T-helper 22 cell (primary cell): ENCODE results near the gene UNC5A.

Experiments
- DNase-seq: peaks from one replicate; pipeline ENCODE4 v3.0.0-alpha.2; 2020; ENCODE audit warnings: low read depth

Gene UNC5A

GRCh38 chr5:176781638-176782570 lies 28.5 kb upstream of the UNC5A start:
- no peak for DNase-seq

- no peak for DNase-seq
These were observed 25.9 kb upstream of the UNC5A start for GRCh38 chr5:176784218-176785165.

- DNase-seq, result no peak
These were observed 24.9 kb upstream of the UNC5A start for GRCh38 chr5:176785184-176786145.

- DNase-seq, result no peak
These were observed 22.7 kb upstream of the UNC5A start for GRCh38 chr5:176787676-176788075.

GRCh38 chr5:176788091-176788490 lies 22.3 kb upstream of the UNC5A start:
- no peak for DNase-seq

GRCh38 chr5:176788941-176789872 lies 21.2 kb upstream of the UNC5A start:
- no peak for DNase-seq

GRCh38 chr5:176789873-176790615 lies 20.3 kb upstream of the UNC5A start:
- no peak for DNase-seq

- no peak for DNase-seq
These were observed 19.4 kb upstream of the UNC5A start for GRCh38 chr5:176790941-176791340.

GRCh38 chr5:176792655-176793342 lies 17.6 kb upstream of the UNC5A start:
- no peak for DNase-seq

- no peak for DNase-seq
These were observed 17.0 kb upstream of the UNC5A start for GRCh38 chr5:176793343-176793699.

- DNase-seq, result no peak
These were observed 16.6 kb upstream of the UNC5A start for GRCh38 chr5:176793736-176794135.

- DNase-seq, result no peak
These were observed 15.8 kb upstream of the UNC5A start for GRCh38 chr5:176794509-176794908.

- no peak for DNase-seq
These were observed 13.9 kb upstream of the UNC5A start for GRCh38 chr5:176796411-176796810.

- DNase-seq, result no peak
These were observed 13.4 kb upstream of the UNC5A start for GRCh38 chr5:176796970-176797369.

- no peak for DNase-seq
These were observed 12.8 kb upstream of the UNC5A start for GRCh38 chr5:176797456-176798050.

GRCh38 chr5:176798086-176798876 lies 12.1 kb upstream of the UNC5A start:
- no peak for DNase-seq

GRCh38 chr5:176798949-176799348 lies 11.4 kb upstream of the UNC5A start:
- no peak for DNase-seq

- DNase-seq, result no peak
These were observed 10.9 kb upstream of the UNC5A start for GRCh38 chr5:176799488-176799887.
